ENCODE data around the gene ELOB. TPM values are rescaled to one million over a fixed set of nuclear protein-coding genes. Genes with fewer than 3 reads are reported as not detected.
"Not testable (repeated sequence)": the region's sequence is repeated elsewhere in the genome, so short reads cannot be mapped to it uniquely, and the experiment has no call there.

Gene ELOB
- total and polyA plus RNA-seq, 2 experiments from 2014 or later = 180 to 606 TPM

GRCh38 chr16:2734844-2735515 is 42.1 kb downstream of the ELOB start:
- Histone ChIP-seq H3K36me3 (no peaks in the 10 kb centered on the region), H3K4me1 (ENCODE audit: low read depth) (peaks cover 16% of the 10 kb centered on the region), H3K4me3 (no peak overlapping the region), H3K27me3 (no peaks in the 10 kb centered on the region), H3K27ac (no peak overlapping the region), H3K9me3 (ENCODE audit: low read depth) (no peaks in the 10 kb centered on the region)
- TF ChIP-seq CTCF (IDR thresholded peaks at IDR 0.05; ENCODE audit: low read depth, low read length) = no peak
- no peak for DNase-seq (ENCODE audit: low read depth in 1 of 2, low spot score in 1 of 2)

- H3K4me1 ChIP-seq (ENCODE audit: low read depth) = no peaks in the 10 kb centered on the region
- H3K27me3 ChIP-seq = no peaks in the 10 kb centered on the region
- no peak for DNase-seq (ENCODE audit: low read depth in 1 of 2, low spot score in 1 of 2)
- TF ChIP-seq CTCF (IDR thresholded peaks at IDR 0.05; ENCODE audit: low read depth, low read length) = no peak
- H3K36me3 ChIP-seq = no peaks in the 10 kb centered on the region
- H3K4me3 ChIP-seq = no peak overlapping the region
- no peaks in the 10 kb centered on the region for H3K9me3 ChIP-seq (ENCODE audit: low read depth)
- no peak overlapping the region for H3K27ac ChIP-seq
Measured at GRCh38 chr16:2728034-2728433, 49.0 kb downstream of the ELOB start.

- H3K4me3 ChIP-seq = no peak overlapping the region
- H3K27ac ChIP-seq = no peak overlapping the region
- H3K9me3 ChIP-seq (ENCODE audit: low read depth) = no peaks in the 10 kb centered on the region
- H3K36me3 ChIP-seq = no peaks in the 10 kb centered on the region
- H3K27me3 ChIP-seq = no peaks in the 10 kb centered on the region
- TF ChIP-seq CTCF (IDR thresholded peaks at IDR 0.05; ENCODE audit: low read depth, low read length) = no peak
- H3K4me1 ChIP-seq (ENCODE audit: low read depth) = no peaks in the 10 kb centered on the region
- no peak for DNase-seq (ENCODE audit: low read depth in 1 of 2, low spot score in 1 of 2)
Measured at GRCh38 chr16:2726923-2727322, 50.2 kb downstream of the ELOB start.

GRCh38 chr16:2724816-2725348 is 52.2 kb downstream of the ELOB start:
- Histone ChIP-seq H3K9me3 (ENCODE audit: low read depth) (no peaks in the 10 kb centered on the region), H3K4me3 (no peak overlapping the region), H3K36me3 (no peaks in the 10 kb centered on the region), H3K4me1 (ENCODE audit: low read depth) (no peaks in the 10 kb centered on the region), H3K27me3 (no peaks in the 10 kb centered on the region), H3K27ac (no peak overlapping the region)
- no peak for TF ChIP-seq CTCF (IDR thresholded peaks at IDR 0.05; ENCODE audit: low read depth, low read length)
- DNase-seq (ENCODE audit: low read depth in 1 of 2, low spot score in 1 of 2) = no peak

- Histone ChIP-seq H3K27me3 (no peaks in the 10 kb centered on the region), H3K36me3 (no peaks in the 10 kb centered on the region), H3K4me1 (ENCODE audit: low read depth) (no peaks in the 10 kb centered on the region), H3K4me3 (no peak overlapping the region), H3K9me3 (ENCODE audit: low read depth) (no peaks in the 10 kb centered on the region), H3K27ac (no peak overlapping the region)
- TF ChIP-seq CTCF (IDR thresholded peaks at IDR 0.05; ENCODE audit: low read depth, low read length) = no peak
- no peak for DNase-seq (ENCODE audit: low read depth in 1 of 2, low spot score in 1 of 2)
Measured at GRCh38 chr16:2724088-2724676, 52.9 kb downstream of the ELOB start.

- H3K4me1 ChIP-seq (ENCODE audit: low read depth); DNase-seq (ENCODE audit: low read depth in 1 of 2, low spot score in 1 of 2); H3K9me3 ChIP-seq (ENCODE audit: low read depth); H3K27me3 ChIP-seq; H3K36me3 ChIP-seq: not testable (repeated sequence)
- peak overlapping the region; percentile 49 for H3K4me3 ChIP-seq
- H3K27ac ChIP-seq = peak overlapping the region; percentile 64
Measured at GRCh38 chr16:2721634-2722173, 55.4 kb downstream of the ELOB start.

Measured in cardiac muscle cell (in vitro differentiated cells and primary cell).